Smooth muscle cell (in vitro differentiated cells): ENCODE results near the gene DOCK11. TPM values are rescaled to one million over a fixed set of nuclear protein-coding genes. Genes with fewer than 3 reads are reported as not detected.
A peak's percentile ranks its signal among the peaks of the same experiment; 100 is the strongest.
"Not testable (repeated sequence)": the region's sequence is repeated elsewhere in the genome, so short reads cannot be mapped to it uniquely, and the experiment has no call there.

ENCODE experiments used
- DNase-seq: peaks from one replicate; lab custom pipeline; 2025; ENCODE audit not compliant: unreplicated experiment; lab: John Stamatoyannopoulos, UW
- H2AFZ ChIP-seq: fragments of 200-600 bp; sonication (generic); 2 replicates; pipeline ENCODE4 v1.6.0; 2016; ENCODE audit warnings: antibody characterized with exemption, low read depth, mild to moderate bottlenecking
- H3F3A ChIP-seq: fragments of 200-600 bp; sonication (generic); 2 replicates; pipeline ENCODE4 v1.6.0; 2017; ENCODE audit warnings: antibody characterized with exemption, low read depth
- H3K27ac ChIP-seq: fragments of 200-600 bp; sonication (generic); 2 replicates; pipeline ENCODE4 v1.5.1; 2016; ENCODE audit warnings: low read depth, mild to moderate bottlenecking
- H3K27me3 ChIP-seq: fragments of 200-600 bp; sonication (generic); 2 replicates; pipeline ENCODE4 v1.6.1; 2016; ENCODE audit warnings: low read depth, mild to moderate bottlenecking
- H3K36me3 ChIP-seq: fragments of 200-600 bp; sonication (generic); 2 replicates; pipeline ENCODE4 v1.5.1; 2016; ENCODE audit warnings: low read depth
- H3K4me1 ChIP-seq: fragments of 200-600 bp; sonication (generic); 2 replicates; pipeline ENCODE4 v1.5.1; 2016; ENCODE audit warnings: low read depth
- H3K4me2 ChIP-seq: fragments of 200-600 bp; sonication (generic); 2 replicates; pipeline ENCODE4 v1.6.0; 2016; ENCODE audit warnings: mild to moderate bottlenecking
- H3K4me3 ChIP-seq: fragments of 200-600 bp; sonication (generic); 2 replicates; pipeline ENCODE4 v1.5.1; 2016; ENCODE audit warnings: mild to moderate bottlenecking
- H3K79me2 ChIP-seq: fragments of 200-600 bp; sonication (generic); 2 replicates; pipeline ENCODE4 v1.6.0; 2016; ENCODE audit warnings: low read depth, mild to moderate bottlenecking
- H3K9ac ChIP-seq: fragments of 200-600 bp; sonication (generic); 2 replicates; pipeline ENCODE4 v1.6.0; 2016; ENCODE audit warnings: low read depth
- H3K9me3 ChIP-seq: fragments of 200-600 bp; sonication (generic); replicated peaks from 2 replicates; pipeline ENCODE4 v1.5.1; 2016; ENCODE audit warnings: low read depth
- H4K20me1 ChIP-seq: fragments of 200-600 bp; sonication (generic); 2 replicates; pipeline ENCODE4 v1.6.0; 2016; ENCODE audit warnings: low read depth
- WGBS: methylation state at CpG from one replicate; pipeline ENCODE4 v1.1.7; 2016; ENCODE audit warnings: low lambda C conversion rate; 5-methylcytosine and 5-hydroxymethylcytosine counted together
- polyA plus RNA-seq: library from polyadenylated mRNA; unstranded; fragments of >200 nt; fragmentation: Nextera tagmentation; extraction: Ambion mirVana; gene quantifications from 2 replicates; pipeline ENCODE4 v1.2.1, GENCODE V29; 2016
- total RNA-seq: library from RNA; depleted of rRNA; stranded (reverse); fragments of >200 nt; gene quantifications from 2 replicates; pipeline ENCODE4 v1.2.3, GENCODE V29; 2014
- TF ChIP-seq, protein P1 (sequence below): fragments of 200-600 bp; sonication (generic); IDR thresholded peaks from 2 replicates; pipeline ENCODE4 v1.5.1; 2017; ENCODE audit warnings: borderline replicate concordance, mild to moderate bottlenecking, antibody characterized with exemption; ENCODE audit not compliant: insufficient read depth, poor library complexity, severe bottlenecking

Gene DOCK11
- total and polyA plus RNA-seq, 2 experiments from 2014 or later = 2.3 to 2.6 TPM

DNA sequence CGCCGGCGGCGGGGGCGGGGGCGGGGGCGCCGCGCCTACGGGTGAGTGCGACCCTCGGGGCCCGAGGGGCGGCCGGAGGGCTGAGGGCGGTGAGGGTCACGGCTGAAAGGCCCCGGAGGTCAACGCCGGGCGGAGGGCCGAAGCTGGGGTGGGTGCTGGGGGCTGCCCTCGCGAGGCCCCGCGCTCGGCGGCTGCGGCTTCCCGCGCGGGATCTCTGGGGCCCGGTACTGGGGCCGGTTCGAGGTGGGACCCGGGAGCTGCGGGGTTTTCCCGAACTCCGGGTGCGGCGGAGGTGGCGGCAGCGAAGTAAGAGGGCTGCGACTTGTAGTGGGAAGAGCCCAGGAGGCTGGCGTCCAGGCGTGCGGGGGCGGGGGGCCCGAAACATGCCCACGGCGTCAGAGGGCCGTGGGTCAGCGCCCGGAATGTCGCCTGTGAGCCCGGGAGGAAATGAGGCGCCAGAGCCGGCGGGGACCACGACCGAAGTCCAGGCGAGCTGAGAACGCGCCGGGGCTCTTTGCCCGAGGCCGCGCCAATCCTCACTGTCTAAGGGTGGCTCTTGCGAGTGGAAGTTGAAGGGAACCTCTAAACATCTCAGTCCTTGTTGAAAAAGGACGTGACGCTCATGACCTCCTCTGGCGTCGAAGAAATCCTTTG lies 232.2 kb downstream of the DOCK11 start:
- 44% methylated on average over 37 of the region's 73 CpGs for WGBS
- Histone ChIP-seq H3K9me3 (no peaks in the 10 kb centered on the region), H3K36me3 (no peaks in the 10 kb centered on the region), H3K79me2 (peaks cover 17% of the 10 kb centered on the region), H3F3A (no peaks in the 10 kb centered on the region), H3K9ac (peak overlapping the region; percentile 85), H3K4me3 (peak overlapping the region; percentile 63), H4K20me1 (no peaks in the 10 kb centered on the region), H3K4me2 (peak overlapping the region; percentile 85), H3K27ac (peak overlapping the region; percentile 67), H3K27me3 (no peaks in the 10 kb centered on the region), H2AFZ (peak overlapping the region; percentile 69), H3K4me1 (no peaks in the 10 kb centered on the region)
- TF ChIP-seq, protein P1, sequence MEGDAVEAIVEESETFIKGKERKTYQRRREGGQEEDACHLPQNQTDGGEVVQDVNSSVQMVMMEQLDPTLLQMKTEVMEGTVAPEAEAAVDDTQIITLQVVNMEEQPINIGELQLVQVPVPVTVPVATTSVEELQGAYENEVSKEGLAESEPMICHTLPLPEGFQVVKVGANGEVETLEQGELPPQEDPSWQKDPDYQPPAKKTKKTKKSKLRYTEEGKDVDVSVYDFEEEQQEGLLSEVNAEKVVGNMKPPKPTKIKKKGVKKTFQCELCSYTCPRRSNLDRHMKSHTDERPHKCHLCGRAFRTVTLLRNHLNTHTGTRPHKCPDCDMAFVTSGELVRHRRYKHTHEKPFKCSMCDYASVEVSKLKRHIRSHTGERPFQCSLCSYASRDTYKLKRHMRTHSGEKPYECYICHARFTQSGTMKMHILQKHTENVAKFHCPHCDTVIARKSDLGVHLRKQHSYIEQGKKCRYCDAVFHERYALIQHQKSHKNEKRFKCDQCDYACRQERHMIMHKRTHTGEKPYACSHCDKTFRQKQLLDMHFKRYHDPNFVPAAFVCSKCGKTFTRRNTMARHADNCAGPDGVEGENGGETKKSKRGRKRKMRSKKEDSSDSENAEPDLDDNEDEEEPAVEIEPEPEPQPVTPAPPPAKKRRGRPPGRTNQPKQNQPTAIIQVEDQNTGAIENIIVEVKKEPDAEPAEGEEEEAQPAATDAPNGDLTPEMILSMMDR = no peak
- DNase-seq = peak; percentile 17

DNA sequence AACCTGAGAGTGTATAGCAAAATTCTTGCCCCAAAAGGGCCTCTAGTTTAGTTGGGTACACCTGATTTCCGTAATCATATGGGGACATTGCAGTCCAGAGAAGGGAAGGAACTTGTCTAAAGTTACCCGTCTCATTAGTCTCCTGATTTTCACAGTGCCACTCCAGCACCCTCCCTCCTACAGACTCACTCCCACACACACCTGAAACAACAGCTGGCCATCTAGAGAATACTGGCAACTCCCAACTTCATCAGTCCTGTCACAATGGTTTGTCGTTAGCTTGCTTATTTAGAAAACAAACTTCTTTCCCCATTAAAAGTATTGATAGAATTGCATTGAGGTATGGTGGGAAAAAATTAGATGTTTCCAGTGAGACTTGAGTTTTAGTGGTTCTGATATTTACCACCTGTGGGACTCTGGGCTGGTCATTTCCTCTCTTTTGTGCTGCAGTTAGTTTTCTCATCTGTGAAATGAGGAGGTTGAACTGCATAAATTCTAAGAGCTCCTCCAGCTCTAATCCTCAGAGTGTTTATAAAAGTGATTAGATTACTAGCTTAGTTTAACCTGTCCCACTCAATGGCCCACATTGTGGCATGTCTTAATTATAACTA lies 233.5 kb downstream of the DOCK11 start:
- TF ChIP-seq, protein P1 = no peak
- no peak for DNase-seq
- Histone ChIP-seq H3F3A (no peaks in the 10 kb centered on the region), H3K9ac (no peak overlapping the region), H3K9me3 (peaks cover 6% of the 10 kb centered on the region), H4K20me1 (no peaks in the 10 kb centered on the region), H3K27ac (peak overlapping the region; percentile 84), H3K4me3 (no peak overlapping the region), H2AFZ (no peak overlapping the region), H3K36me3 (no peaks in the 10 kb centered on the region), H3K27me3 (no peaks in the 10 kb centered on the region), H3K4me2 (peak overlapping the region; percentile 85), H3K79me2 (peaks cover 31% of the 10 kb centered on the region), H3K4me1 (no peaks in the 10 kb centered on the region)
- WGBS = 79% methylated on average over 3 of the region's 3 CpGs

DNA sequence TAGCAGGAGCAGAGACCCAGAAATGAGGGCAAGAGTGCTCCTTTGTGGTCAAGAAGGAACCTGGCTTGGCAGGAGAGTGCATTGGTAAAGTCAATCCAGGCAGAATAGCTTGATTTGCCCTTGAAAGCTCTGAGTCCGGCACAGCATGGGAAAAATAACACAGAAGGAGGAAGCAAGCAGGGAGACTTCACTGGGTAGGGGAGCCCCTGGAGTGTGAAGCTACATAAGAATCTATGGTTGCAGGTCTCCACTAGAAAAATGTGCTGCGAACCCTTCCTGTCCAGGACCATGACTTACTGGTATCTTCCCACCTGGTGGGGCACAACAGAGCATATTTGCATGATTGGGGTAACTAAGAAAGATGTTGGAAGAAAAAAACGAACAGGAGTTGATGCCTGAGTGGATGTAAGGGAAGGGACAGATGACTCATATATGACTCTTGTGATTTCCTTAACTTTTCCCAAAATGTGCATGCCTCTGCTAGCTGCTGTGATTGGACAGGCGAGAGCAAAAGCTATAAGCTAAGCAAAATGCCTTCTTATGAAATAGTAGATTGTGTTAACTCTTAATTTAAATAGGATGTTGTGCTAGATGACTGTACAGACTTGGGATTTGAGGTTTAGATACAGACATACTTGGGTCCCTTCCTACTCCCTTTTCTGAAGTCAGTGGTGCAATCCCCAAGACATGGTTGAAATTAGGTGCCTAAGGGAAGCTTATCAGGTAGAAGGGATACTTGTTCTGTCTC lies 235.1 kb downstream of the DOCK11 start:
- peak overlapping the region; percentile 84 for H3K27ac ChIP-seq

DNA sequence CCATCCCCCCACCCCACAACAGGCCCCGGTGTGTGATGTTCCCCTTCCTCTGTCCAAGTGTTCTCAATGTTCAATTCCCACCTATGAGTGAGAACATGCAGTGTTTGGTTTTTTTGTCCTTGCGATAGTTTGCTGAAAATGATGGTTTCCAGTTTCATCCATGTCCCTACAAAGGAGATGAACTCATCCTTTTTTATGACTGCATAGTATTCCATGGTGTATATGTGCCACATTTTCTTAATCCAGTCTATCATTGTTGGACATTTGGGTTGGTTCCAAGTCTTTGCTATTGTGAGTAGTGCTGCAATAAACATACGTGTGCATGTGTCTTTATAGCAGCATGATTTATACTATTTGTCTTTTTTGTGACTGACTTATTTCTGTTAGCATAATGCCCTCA lies 236.9 kb downstream of the DOCK11 start:
- H3K9me3 ChIP-seq, H3K27me3 ChIP-seq, H3K4me2 ChIP-seq, H3K4me3 ChIP-seq, H2AFZ ChIP-seq, H3K4me1 ChIP-seq, DNase-seq, H3K36me3 ChIP-seq, H3K27ac ChIP-seq, H3K9ac ChIP-seq, H3F3A ChIP-seq: not testable (repeated sequence)
- WGBS = 87% methylated on average over 3 of the region's 3 CpGs
- Histone ChIP-seq H3K79me2 (peaks cover 46% of the 10 kb centered on the region), H4K20me1 (peaks cover 14% of the 10 kb centered on the region)

More for the DNA sequence above, 235.1 kb downstream of the DOCK11 start:
- peak overlapping the region; percentile 66 for H3K4me2 ChIP-seq
- H3K9me3 ChIP-seq = peaks cover 6% of the 10 kb centered on the region
- TF ChIP-seq, protein P1 = no peak
- H3K4me1 ChIP-seq = no peaks in the 10 kb centered on the region
- H3K27me3 ChIP-seq = no peaks in the 10 kb centered on the region
- no peaks in the 10 kb centered on the region for H3K36me3 ChIP-seq
- H2AFZ ChIP-seq = no peak overlapping the region
- no peak overlapping the region for H3K9ac ChIP-seq
- 44% methylated on average over 4 of the region's 4 CpGs for WGBS
- H3F3A ChIP-seq = no peaks in the 10 kb centered on the region
- peaks cover 42% of the 10 kb centered on the region for H3K79me2 ChIP-seq
- H3K4me3 ChIP-seq = no peak overlapping the region
- no peak for DNase-seq
- H4K20me1 ChIP-seq = peaks cover 2% of the 10 kb centered on the region
